ENCODE measurements around the gene RPS15. TPM values are rescaled to one million over a fixed set of nuclear protein-coding genes. Genes with fewer than 3 reads are reported as not detected.
A peak's percentile ranks its signal among the peaks of the same experiment; 100 is the strongest.

RPS15 gene
- total and polyA plus RNA-seq, 2 of the 13 experiments (the other 11 are each of a cell fraction or from before 2014, with no cell fraction given) = 695 to 1,411 TPM

GRCh38 chr19:1424192-1424955 lies 13.8 kb upstream of the RPS15 start (continued):
- no peak for TF ChIP-seq TCF7 (IDR thresholded peaks at IDR 0.05; ENCODE audit: low read depth)
- TF ChIP-seq NR2F1 (CRISPR knock-in tag; IDR thresholded peaks at IDR 0.05) = peak in 1 of 2 experiments; percentile 56; a peak in 1 of 4 replicates
- TF ChIP-seq ZNF83 (CRISPR knock-in tag; IDR thresholded peaks at IDR 0.05; ENCODE audit: borderline replicate concordance) = no peak
- TF ChIP-seq ZSCAN21 (CRISPR knock-in tag; IDR thresholded peaks at IDR 0.05; ENCODE audit: borderline replicate concordance) = no peak
- TF ChIP-seq ZNF670 (CRISPR knock-in tag; IDR thresholded peaks at IDR 0.05; ENCODE audit: borderline replicate concordance) = no peak
- TF ChIP-seq SP140L (CRISPR knock-in tag; IDR thresholded peaks at IDR 0.05; ENCODE audit: borderline replicate concordance) = no peak
- TF ChIP-seq NCOA2 (CRISPR knock-in tag; IDR thresholded peaks at IDR 0.05) = 0 out of 2 replicates have a peak, but pooled peaks have one; percentile 14
- peak; percentile 57; the same call in 1 of the 2 replicates for TF ChIP-seq ZNF710 (CRISPR knock-in tag; IDR thresholded peaks at IDR 0.05; ENCODE audit: borderline replicate concordance)
- no peak for TF ChIP-seq AFF4 (CRISPR knock-in tag; IDR thresholded peaks at IDR 0.05)
- no peak for TF ChIP-seq ATRX (CRISPR knock-in tag; IDR thresholded peaks at IDR 0.05; ENCODE audit: borderline replicate concordance)
- 0 out of 2 replicates have a peak, but pooled peaks have one; percentile 38 for TF ChIP-seq MYPOP (CRISPR knock-in tag; IDR thresholded peaks at IDR 0.05)
- TF ChIP-seq TAF1 (CRISPR knock-in tag; IDR thresholded peaks at IDR 0.05) = no peak
- no peak for TF ChIP-seq ZNF510 (CRISPR knock-in tag; IDR thresholded peaks at IDR 0.05; ENCODE audit: low read depth)
- no peak for TF ChIP-seq ZNF496 (CRISPR knock-in tag; IDR thresholded peaks at IDR 0.05; ENCODE audit: insufficient replicate concordance)
- TF ChIP-seq MBD4 (IDR thresholded peaks at IDR 0.05; ENCODE audit: borderline replicate concordance, low read length) = no peak
- no peak for TF ChIP-seq ZNF605 (CRISPR knock-in tag; IDR thresholded peaks at IDR 0.05)
- no peak for TF ChIP-seq TP53 (CRISPR knock-in tag; conservative IDR thresholded peaks at IDR 0.05)
- peak; percentile 40 for TF ChIP-seq ZNF362 (CRISPR knock-in tag; IDR thresholded peaks at IDR 0.05; ENCODE audit: borderline replicate concordance)
- TF ChIP-seq MIER3 (CRISPR knock-in tag; IDR thresholded peaks at IDR 0.05; ENCODE audit: borderline replicate concordance) = no peak
- 0 out of 2 replicates have a peak, but pooled peaks have one; percentile 39 for TF ChIP-seq GATAD1 (CRISPR knock-in tag; IDR thresholded peaks at IDR 0.05)
